NCI-H1105 treated with DMSO at 0.1 percent for 48 hours (cell line): ENCODE measurements around the gene CCDC15.

Source experiments
- DNase-seq: peaks from one replicate; lab custom pipeline; 2025; lab: John Stamatoyannopoulos, UW

The CCDC15 gene

GRCh38 chr11:124953753-124954589 lies at the start of gene CCDC15:
Gene CCDC15 (plus strand): TSS chr11:124954202. CDS start chr11:124954733, 531 bp downstream.
- peak; percentile 99 for DNase-seq

- DNase-seq, result no peak
These were observed 38.2 kb upstream of the CCDC15 start for GRCh38 chr11:124915541-124916369.

- no peak for DNase-seq
These were observed 37.7 kb upstream of the CCDC15 start for GRCh38 chr11:124916370-124916710.

GRCh38 chr11:124917115-124917637 lies 36.8 kb upstream of the CCDC15 start:
- DNase-seq, result no peak

GRCh38 chr11:124918950-124919349 lies 35.1 kb upstream of the CCDC15 start, which contains the start of gene HEPN1:
Gene HEPN1 (plus strand): TSS chr11:124919250.
- no peak for DNase-seq

- no peak for DNase-seq
These were observed 34.1 kb upstream of the CCDC15 start for GRCh38 chr11:124919898-124920297.

- no peak for DNase-seq
These were observed 33.6 kb upstream of the CCDC15 start for GRCh38 chr11:124920356-124920755.

GRCh38 chr11:124920870-124921609 lies 33.0 kb upstream of the CCDC15 start:
- DNase-seq, result no peak

GRCh38 chr11:124922831-124923230 lies 31.2 kb upstream of the CCDC15 start:
- no peak for DNase-seq

GRCh38 chr11:124923296-124923695 lies 30.7 kb upstream of the CCDC15 start:
- DNase-seq, result no peak

GRCh38 chr11:124928942-124929665 lies 24.9 kb upstream of the CCDC15 start:
- DNase-seq, result no peak

GRCh38 chr11:124930799-124931198 lies 23.2 kb upstream of the CCDC15 start:
- no peak for DNase-seq

GRCh38 chr11:124934862-124935547 lies 19.0 kb upstream of the CCDC15 start:
- DNase-seq, result no peak

GRCh38 chr11:124935548-124936514 lies 18.2 kb upstream of the CCDC15 start, which contains the start of gene HEPACAM:
Gene HEPACAM (minus strand): TSS chr11:124936047. CDS start chr11:124936006, 41 bp downstream.
- DNase-seq, result no peak

- DNase-seq, result no peak
These were observed 16.6 kb upstream of the CCDC15 start for GRCh38 chr11:124937336-124937935.

- DNase-seq, result no peak
These were observed 15.7 kb upstream of the CCDC15 start for GRCh38 chr11:124938206-124938765.

- no peak for DNase-seq
These were observed 15.0 kb upstream of the CCDC15 start for GRCh38 chr11:124938970-124939369.

- no peak for DNase-seq
These were observed 12.3 kb upstream of the CCDC15 start for GRCh38 chr11:124941703-124942102.
